SK-N-SH (cell line): Measurements from ENCODE around the gene ZBTB8OS. TPM values are rescaled to one million over a fixed set of nuclear protein-coding genes. Genes with fewer than 3 reads are reported as not detected.

ENCODE experiments used
- CTCF ChIA-PET: fragments of 300-600, 350-600 bp; formaldehyde crosslinking; extraction: SDS; loops from one replicate; lab custom pipeline; 2021; lab: Yijun Ruan, JAX
- POLR2A ChIA-PET: fragments of 350-600 bp; sonication (Branson Sonifier 250); formaldehyde crosslinking; extraction: SDS; loops from one replicate; lab custom pipeline; 2020; ENCODE audit warnings: antibody characterized with exemption, inconsistent platforms; lab: Yijun Ruan, JAX
- DNase-seq: peaks from one replicate; pipeline ENCODE4 v3.0.0; 2012
- H2AFZ ChIP-seq: fragments of 200-600 bp; sonication (generic); 2 replicates; pipeline ENCODE4 v1.8.1; 2016; ENCODE audit warnings: antibody characterized with exemption, mild to moderate bottlenecking, low read depth
- H3F3A ChIP-seq: fragments of 200-600 bp; sonication (generic); replicated peaks from 2 replicates; pipeline ENCODE3; 2016; ENCODE audit warnings: antibody characterized with exemption, mild to moderate bottlenecking; ENCODE audit not compliant: insufficient read depth
- H3K27ac ChIP-seq, 2 experiments: fragments of 200-500 bp in 1 of 2; fragments of 200-600 bp in 1 of 2; sonication (Bioruptor generic) in 1 of 2; sonication (generic), shearing (Covaris generic) in 1 of 2; 2 replicates each; pipeline versions ENCODE4 v1.5.1 to v1.6.1; 2014 to 2016; ENCODE audit warnings: low read depth in 2 of 2, inconsistent platforms in 1 of 2, low read length in 1 of 2, mild to moderate bottlenecking in 1 of 2, mixed read lengths in 1 of 2
- H3K27me3 ChIP-seq: fragments of 200-600 bp; sonication (generic), shearing (Covaris generic); 2 replicates; pipeline ENCODE4 v1.6.1; 2016; ENCODE audit warnings: mixed run types; ENCODE audit not compliant: insufficient read depth
- H3K36me3 ChIP-seq, 2 experiments: fragments of 200-500 bp in 1 of 2; fragments of 200-600 bp in 1 of 2; sonication (Bioruptor generic) in 1 of 2; sonication (generic) in 1 of 2; replicated peaks in 1 of 2; 2 replicates each; pipeline versions ENCODE3 to v1.5.1; 2014 to 2016; ENCODE audit warnings: low read length in 1 of 2, mild to moderate bottlenecking in 1 of 2; ENCODE audit not compliant: insufficient read depth in 2 of 2, control insufficient read depth in 1 of 2
- H3K4me1 ChIP-seq, 2 experiments: fragments of 200-500 bp in 1 of 2; fragments of 200-600 bp in 1 of 2; sonication (Bioruptor generic) in 1 of 2; sonication (generic), shearing (Covaris generic) in 1 of 2; 2 replicates each; pipeline versions ENCODE4 v1.5.1 to v1.6.1; 2014 to 2016; ENCODE audit warnings: low read depth in 1 of 2, low read length in 1 of 2, mixed run types in 1 of 2; ENCODE audit not compliant: insufficient read depth in 2 of 2, control insufficient read depth in 1 of 2
- H3K4me2 ChIP-seq: fragments of 200-600 bp; sonication (generic), shearing (Covaris generic); 2 replicates; pipeline ENCODE4 v1.6.1; 2017; ENCODE audit warnings: mixed run types
- H3K4me3 ChIP-seq, 2 experiments: fragments of 200-500 bp in 1 of 2; fragments of 200-600 bp in 1 of 2; sonication (Bioruptor generic) in 1 of 2; sonication (generic), shearing (Covaris generic) in 1 of 2; 2 replicates each; pipeline versions ENCODE4 v1.5.1 to v1.8.1; 2014 to 2016; ENCODE audit warnings: low read depth in 2 of 2, inconsistent platforms in 1 of 2, low read length in 1 of 2, mild to moderate bottlenecking in 1 of 2, mixed read lengths in 1 of 2, moderate library complexity in 1 of 2
- H3K79me2 ChIP-seq: fragments of 200-600 bp; sonication (generic); 2 replicates; pipeline ENCODE4 v1.8.1; 2017; ENCODE audit warnings: mild to moderate bottlenecking; ENCODE audit not compliant: insufficient read depth
- H3K9ac ChIP-seq: fragments of 200-600 bp; sonication (generic); 2 replicates; pipeline ENCODE4 v1.6.1; 2017; ENCODE audit warnings: mixed run types
- H3K9me2 ChIP-seq: fragments of 200-600 bp; sonication (generic); 2 replicates; pipeline ENCODE4 v1.6.1; 2017; ENCODE audit warnings: mixed run types
- H3K9me3 ChIP-seq: fragments of 200-600 bp; sonication (generic); 2 replicates; pipeline ENCODE4 v1.6.1; 2017; ENCODE audit warnings: mixed run types, mild to moderate bottlenecking, moderate library complexity
- H4K20me1 ChIP-seq: fragments of 200-600 bp; sonication (generic); 2 replicates; pipeline ENCODE4 v1.6.1; 2017; ENCODE audit warnings: mild to moderate bottlenecking, mixed run types; ENCODE audit not compliant: insufficient read depth
- CHD2 ChIP-seq: fragments of 150-350 bp; IDR thresholded peaks from 2 replicates; pipeline ENCODE4 v1.6.1; 2018; ENCODE audit warnings: low read length; ENCODE audit not compliant: partially characterized antibody
- EZH2phosphoT487 ChIP-seq: fragments of 200-600 bp; sonication (generic); IDR thresholded peaks from 2 replicates; pipeline ENCODE4 v1.6.1; 2017; ENCODE audit warnings: low read depth, mixed run types, mild to moderate bottlenecking, antibody characterized with exemption, moderate library complexity, borderline replicate concordance
- GABPA ChIP-seq: IDR thresholded peaks from 2 replicates; pipeline ENCODE4 v1.4.0; 2012; ENCODE audit warnings: low read depth, mild to moderate bottlenecking
- JUND ChIP-seq: IDR thresholded peaks from 2 replicates; pipeline ENCODE4 v1.4.0; 2012
- MEF2A ChIP-seq: IDR thresholded peaks from 2 replicates; pipeline ENCODE4 v1.4.0; 2012; ENCODE audit warnings: low read depth, borderline replicate concordance
- MXI1 ChIP-seq: IDR thresholded peaks from 2 replicates; pipeline ENCODE4 v1.6.1; 2012; ENCODE audit warnings: mild to moderate bottlenecking, low read depth, low read length, improper control_type of control experiment
- NFIC ChIP-seq: IDR thresholded peaks from 2 replicates; pipeline ENCODE4 v1.4.0; 2012; ENCODE audit warnings: borderline replicate concordance
- NRF1 ChIP-seq: IDR thresholded peaks from 2 replicates; pipeline ENCODE4 v1.6.1; 2012; ENCODE audit warnings: low read depth, mild to moderate bottlenecking, low read length
- POLR2AphosphoS5 ChIP-seq: IDR thresholded peaks from 2 replicates; pipeline ENCODE4 v1.6.1; 2012; ENCODE audit warnings: low read depth, low read length
- REST ChIP-seq: IDR thresholded peaks from 2 replicates; pipeline ENCODE4 v1.6.1; 2012; ENCODE audit warnings: mild to moderate bottlenecking, low read depth, low read length, moderate library complexity
- RFX5 ChIP-seq: IDR thresholded peaks from 2 replicates; pipeline ENCODE4 v1.6.1; 2012; ENCODE audit warnings: mild to moderate bottlenecking, improper control_type of control experiment, low read length
- RXRA ChIP-seq: IDR thresholded peaks from 2 replicates; pipeline ENCODE4 v1.4.0; 2012; ENCODE audit warnings: low read depth, mild to moderate bottlenecking, borderline replicate concordance
- SIN3A ChIP-seq: IDR thresholded peaks from 2 replicates; pipeline ENCODE4 v1.6.1; 2012; ENCODE audit warnings: low read depth, mild to moderate bottlenecking, low read length, moderate library complexity, borderline replicate concordance
- SMC3 ChIP-seq: IDR thresholded peaks from 2 replicates; pipeline ENCODE4 v1.6.1; 2012; ENCODE audit warnings: low read depth, low read length, improper control_type of control experiment
- TEAD4 ChIP-seq: IDR thresholded peaks from 2 replicates; pipeline ENCODE4 v1.4.0; 2012; ENCODE audit warnings: mild to moderate bottlenecking, borderline replicate concordance; ENCODE audit not compliant: insufficient read depth
- USF2 ChIP-seq: fragments of 150-350 bp; IDR thresholded peaks from 2 replicates; pipeline ENCODE4 v1.6.1; 2017; ENCODE audit warnings: antibody characterized with exemption, low read length, low read depth, borderline replicate concordance
- YY1 ChIP-seq: IDR thresholded peaks from 2 replicates; pipeline ENCODE4 v1.4.0; 2012; ENCODE audit warnings: low read depth, mild to moderate bottlenecking
- WGBS: methylation state at CpG from one replicate; pipeline ENCODE4 v1.1.6; 2017; ENCODE audit warnings: low lambda C conversion rate; 5-methylcytosine and 5-hydroxymethylcytosine counted together
- polyA plus RNA-seq, 3 experiments: library from polyadenylated mRNA; depleted of rRNA; stranded (reverse); fragments of >200 nt; gene quantifications; 2 replicates each; pipeline ENCODE4 v1.2.3, GENCODE V29; 2012
- TF ChIP-seq, protein P1 (sequence below): IDR thresholded peaks from 2 replicates; pipeline ENCODE4 v1.4.0; 2012; ENCODE audit warnings: low read depth, borderline replicate concordance
- TF ChIP-seq, protein P2 (sequence below): fragments of 200-600 bp; sonication (generic); IDR thresholded peaks from 2 replicates; pipeline ENCODE4 v1.6.1; 2017; ENCODE audit warnings: antibody characterized with exemption, mild to moderate bottlenecking, moderate library complexity

The ZBTB8OS gene
- polyA plus RNA-seq, 1 of the 3 experiments (the other 2 are of a cell fraction) = 59.2 TPM

DNA sequence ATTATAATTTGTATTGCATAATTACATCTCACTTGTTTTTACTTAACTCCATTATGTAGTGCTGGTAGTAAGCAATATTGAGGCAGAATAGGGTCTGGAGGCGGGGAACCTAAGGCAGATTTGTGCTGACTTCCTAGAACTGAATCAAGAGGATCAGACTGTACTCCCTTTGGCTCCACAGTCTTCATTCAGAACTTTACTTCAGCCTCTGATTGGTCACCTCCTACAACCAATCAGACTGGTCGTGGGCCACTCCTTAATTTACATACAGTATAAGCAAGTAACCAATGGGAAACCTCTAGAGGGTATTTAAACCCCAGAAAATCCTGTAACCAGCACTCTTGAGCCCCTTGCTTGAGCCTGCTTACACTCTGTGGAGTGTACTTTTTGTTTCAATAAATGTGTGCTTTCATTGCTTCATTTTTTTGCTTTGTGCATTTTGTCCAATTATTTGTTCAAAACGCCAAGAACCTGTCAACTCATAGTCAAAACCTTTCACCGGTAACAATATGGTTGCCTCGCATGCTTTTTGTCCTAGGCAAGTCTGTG is 31.6 kb downstream of the ZBTB8OS start:
- no peak for TF ChIP-seq SIN3A
- TF ChIP-seq MXI1 = no peak
- no peak for TF ChIP-seq NRF1
- no peak for TF ChIP-seq RXRA
- TF ChIP-seq RFX5 = no peak
- no peak for TF ChIP-seq GABPA
- TF ChIP-seq, all 33 proteins: peak for 0
- no peak overlapping the region for H3K4me2 ChIP-seq
- H3K9me3 ChIP-seq = no peaks in the 10 kb centered on the region
- WGBS = 99% methylated on average over 5 of the region's 5 CpGs
- H3K79me2 ChIP-seq = no peaks in the 10 kb centered on the region
- DNase-seq = no peak
- no peaks in the 10 kb centered on the region for H4K20me1 ChIP-seq
- POLR2A ChIA-PET = no interaction called here
- H3F3A ChIP-seq = no peaks in the 10 kb centered on the region
- no peak overlapping the region for H2AFZ ChIP-seq
- no peak overlapping the region for H3K4me3 ChIP-seq
- CTCF ChIA-PET = interaction anchor here (2.1 kb wide), 1 partner anchor 98 kb away, joined by 15 read pairs; no protein-coding TSS in a partner anchor
- H3K27ac ChIP-seq = no peak overlapping the region
- no peak overlapping the region for H3K9ac ChIP-seq
- H3K4me1 ChIP-seq = no peaks in the 10 kb centered on the region
- no peaks in the 10 kb centered on the region for H3K27me3 ChIP-seq
- H3K36me3 ChIP-seq = peaks cover 2 to 22% of the 10 kb centered on the region in 2 experiments
- H3K9me2 ChIP-seq = no peaks in the 10 kb centered on the region

GRCh38 chr1:32613472-32613871 is 36.9 kb downstream of the ZBTB8OS start:
- no peaks in the 10 kb centered on the region for H3K27me3 ChIP-seq
- H3K27ac ChIP-seq = no peak overlapping the region
- no peaks in the 10 kb centered on the region for H3K9me2 ChIP-seq
- peaks cover 12% of the 10 kb centered on the region for H3F3A ChIP-seq
- WGBS = 82% methylated on average over 5 of the region's 5 CpGs
- no peak overlapping the region for H3K4me3 ChIP-seq
- H3K79me2 ChIP-seq = no peaks in the 10 kb centered on the region
- no peak overlapping the region for H3K4me2 ChIP-seq
- DNase-seq = no peak
- no peak overlapping the region for H3K9ac ChIP-seq
- ChIA-PET POLR2A (interaction anchor here (0.6 to 1.4 kb wide), 2 partner anchors 12 to 149 kb away, joined by 3 to 4 read pairs; no protein-coding TSS in a partner anchor), CTCF (interaction anchor here (1.0 to 2.2 kb wide), 4 partner anchors 9 to 93 kb away, joined by 4 to 7 read pairs (median 6); partner anchors contain the start of gene ZBTB8A)
- H3K36me3 ChIP-seq = no peaks in the 10 kb centered on the region
- H4K20me1 ChIP-seq = no peaks in the 10 kb centered on the region
- H3K9me3 ChIP-seq = no peaks in the 10 kb centered on the region
- H2AFZ ChIP-seq = no peak overlapping the region
- H3K4me1 ChIP-seq = peaks cover 0 to 3% of the 10 kb centered on the region in 2 experiments; a peak in 1 of 4 replicates
- TF ChIP-seq, protein P1, sequence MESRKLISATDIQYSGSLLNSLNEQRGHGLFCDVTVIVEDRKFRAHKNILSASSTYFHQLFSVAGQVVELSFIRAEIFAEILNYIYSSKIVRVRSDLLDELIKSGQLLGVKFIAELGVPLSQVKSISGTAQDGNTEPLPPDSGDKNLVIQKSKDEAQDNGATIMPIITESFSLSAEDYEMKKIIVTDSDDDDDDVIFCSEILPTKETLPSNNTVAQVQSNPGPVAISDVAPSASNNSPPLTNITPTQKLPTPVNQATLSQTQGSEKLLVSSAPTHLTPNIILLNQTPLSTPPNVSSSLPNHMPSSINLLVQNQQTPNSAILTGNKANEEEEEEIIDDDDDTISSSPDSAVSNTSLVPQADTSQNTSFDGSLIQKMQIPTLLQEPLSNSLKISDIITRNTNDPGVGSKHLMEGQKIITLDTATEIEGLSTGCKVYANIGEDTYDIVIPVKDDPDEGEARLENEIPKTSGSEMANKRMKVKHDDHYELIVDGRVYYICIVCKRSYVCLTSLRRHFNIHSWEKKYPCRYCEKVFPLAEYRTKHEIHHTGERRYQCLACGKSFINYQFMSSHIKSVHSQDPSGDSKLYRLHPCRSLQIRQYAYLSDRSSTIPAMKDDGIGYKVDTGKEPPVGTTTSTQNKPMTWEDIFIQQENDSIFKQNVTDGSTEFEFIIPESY = no peak
- TF ChIP-seq JUND (no peak), MXI1 (no peak), SMC3 (no peak), MEF2A (no peak), USF2 (no peak), TEAD4 (no peak), REST (no peak), YY1 (no peak), EZH2phosphoT487 (no peak), POLR2AphosphoS5 (no peak), CHD2 (no peak), NFIC (no peak)
- TF ChIP-seq, protein P2, sequence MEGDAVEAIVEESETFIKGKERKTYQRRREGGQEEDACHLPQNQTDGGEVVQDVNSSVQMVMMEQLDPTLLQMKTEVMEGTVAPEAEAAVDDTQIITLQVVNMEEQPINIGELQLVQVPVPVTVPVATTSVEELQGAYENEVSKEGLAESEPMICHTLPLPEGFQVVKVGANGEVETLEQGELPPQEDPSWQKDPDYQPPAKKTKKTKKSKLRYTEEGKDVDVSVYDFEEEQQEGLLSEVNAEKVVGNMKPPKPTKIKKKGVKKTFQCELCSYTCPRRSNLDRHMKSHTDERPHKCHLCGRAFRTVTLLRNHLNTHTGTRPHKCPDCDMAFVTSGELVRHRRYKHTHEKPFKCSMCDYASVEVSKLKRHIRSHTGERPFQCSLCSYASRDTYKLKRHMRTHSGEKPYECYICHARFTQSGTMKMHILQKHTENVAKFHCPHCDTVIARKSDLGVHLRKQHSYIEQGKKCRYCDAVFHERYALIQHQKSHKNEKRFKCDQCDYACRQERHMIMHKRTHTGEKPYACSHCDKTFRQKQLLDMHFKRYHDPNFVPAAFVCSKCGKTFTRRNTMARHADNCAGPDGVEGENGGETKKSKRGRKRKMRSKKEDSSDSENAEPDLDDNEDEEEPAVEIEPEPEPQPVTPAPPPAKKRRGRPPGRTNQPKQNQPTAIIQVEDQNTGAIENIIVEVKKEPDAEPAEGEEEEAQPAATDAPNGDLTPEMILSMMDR = no peak
